ENCODE measurements around the gene C19orf12.

The C19orf12 gene

GRCh38 chr19:29683009-29683408, 32.1 kb downstream of the C19orf12 start:
- Histone ChIP-seq H3K4me1 (ENCODE audit: insufficient read depth, low read length) (peaks cover 15% of the 10 kb centered on the region), H3K4me3 (ENCODE audit: low read length) (no peak overlapping the region), H3K9me3 (ENCODE audit: low read length) (no peaks in the 10 kb centered on the region), H2AFZ (ENCODE audit: low read depth, low read length) (no peak overlapping the region), H3K27me3 (ENCODE audit: insufficient read depth, low read length) (peaks cover 2% of the 10 kb centered on the region), H3K36me3 (ENCODE audit: insufficient read depth, low read length) (no peaks in the 10 kb centered on the region)

GRCh38 chr19:29682236-29682895, 32.7 kb downstream of the C19orf12 start:
- Histone ChIP-seq H2AFZ (ENCODE audit: low read depth, low read length) (no peak overlapping the region), H3K4me1 (ENCODE audit: insufficient read depth, low read length) (peaks cover 16% of the 10 kb centered on the region), H3K4me3 (ENCODE audit: low read length) (no peak overlapping the region), H3K27me3 (ENCODE audit: insufficient read depth, low read length) (peaks cover 2% of the 10 kb centered on the region), H3K9me3 (ENCODE audit: low read length) (no peaks in the 10 kb centered on the region), H3K36me3 (ENCODE audit: insufficient read depth, low read length) (no peaks in the 10 kb centered on the region)

- no peaks in the 10 kb centered on the region for H3K36me3 ChIP-seq (ENCODE audit: insufficient read depth, low read length)
- H2AFZ ChIP-seq (ENCODE audit: low read depth, low read length), result no peak overlapping the region
- H3K4me3 ChIP-seq (ENCODE audit: low read length), result no peak overlapping the region
- H3K4me1 ChIP-seq (ENCODE audit: insufficient read depth, low read length), result peaks cover 22% of the 10 kb centered on the region
- peaks cover 2% of the 10 kb centered on the region for H3K27me3 ChIP-seq (ENCODE audit: insufficient read depth, low read length)
- H3K9me3 ChIP-seq (ENCODE audit: low read length), result no peaks in the 10 kb centered on the region
These were observed 33.4 kb downstream of the C19orf12 start for GRCh38 chr19:29681422-29682235.

GRCh38 chr19:29680937-29681336, 34.1 kb downstream of the C19orf12 start:
- no peak overlapping the region for H2AFZ ChIP-seq (ENCODE audit: low read depth, low read length)
- H3K4me1 ChIP-seq (ENCODE audit: insufficient read depth, low read length), result peaks cover 22% of the 10 kb centered on the region
- H3K27me3 ChIP-seq (ENCODE audit: insufficient read depth, low read length), result peaks cover 2% of the 10 kb centered on the region

GRCh38 chr19:29680447-29680846, 34.6 kb downstream of the C19orf12 start:
- no peaks in the 10 kb centered on the region for H3K9me3 ChIP-seq (ENCODE audit: low read length)
- peaks cover 2% of the 10 kb centered on the region for H3K27me3 ChIP-seq (ENCODE audit: insufficient read depth, low read length)
- no peak overlapping the region for H3K4me3 ChIP-seq (ENCODE audit: low read length)
- no peaks in the 10 kb centered on the region for H3K36me3 ChIP-seq (ENCODE audit: insufficient read depth, low read length)
- peaks cover 22% of the 10 kb centered on the region for H3K4me1 ChIP-seq (ENCODE audit: insufficient read depth, low read length)
- no peak overlapping the region for H2AFZ ChIP-seq (ENCODE audit: low read depth, low read length)

More at GRCh38 chr19:29680937-29681336, 34.1 kb downstream of the C19orf12 start:
- Histone ChIP-seq H3K36me3 (ENCODE audit: insufficient read depth, low read length) (no peaks in the 10 kb centered on the region), H3K9me3 (ENCODE audit: low read length) (no peaks in the 10 kb centered on the region), H3K4me3 (ENCODE audit: low read length) (no peak overlapping the region)

GRCh38 chr19:29679598-29680210, 35.4 kb downstream of the C19orf12 start:
- Histone ChIP-seq H3K36me3 (ENCODE audit: insufficient read depth, low read length) (no peaks in the 10 kb centered on the region), H3K27me3 (ENCODE audit: insufficient read depth, low read length) (peaks cover 2% of the 10 kb centered on the region), H2AFZ (ENCODE audit: low read depth, low read length) (no peak overlapping the region), H3K4me1 (ENCODE audit: insufficient read depth, low read length) (peaks cover 22% of the 10 kb centered on the region), H3K4me3 (ENCODE audit: low read length) (no peak overlapping the region), H3K9me3 (ENCODE audit: low read length) (no peaks in the 10 kb centered on the region)

- Histone ChIP-seq H3K4me1 (ENCODE audit: insufficient read depth, low read length) (peaks cover 22% of the 10 kb centered on the region), H3K36me3 (ENCODE audit: insufficient read depth, low read length) (no peaks in the 10 kb centered on the region), H2AFZ (ENCODE audit: low read depth, low read length) (no peak overlapping the region), H3K27me3 (ENCODE audit: insufficient read depth, low read length) (peaks cover 2% of the 10 kb centered on the region), H3K4me3 (ENCODE audit: low read length) (no peak overlapping the region), H3K9me3 (ENCODE audit: low read length) (no peaks in the 10 kb centered on the region)
These were observed 36.5 kb downstream of the C19orf12 start for GRCh38 chr19:29678484-29679106.

GRCh38 chr19:29677001-29677817, 37.9 kb downstream of the C19orf12 start:
- Histone ChIP-seq H3K4me1 (ENCODE audit: insufficient read depth, low read length) (peaks cover 14% of the 10 kb centered on the region), H3K36me3 (ENCODE audit: insufficient read depth, low read length) (no peaks in the 10 kb centered on the region), H3K27me3 (ENCODE audit: insufficient read depth, low read length) (peaks cover 2% of the 10 kb centered on the region), H3K4me3 (ENCODE audit: low read length) (no peak overlapping the region), H2AFZ (ENCODE audit: low read depth, low read length) (no peak overlapping the region), H3K9me3 (ENCODE audit: low read length) (no peaks in the 10 kb centered on the region)

GRCh38 chr19:29676586-29676985, 38.5 kb downstream of the C19orf12 start:
- Histone ChIP-seq H3K27me3 (ENCODE audit: insufficient read depth, low read length) (peaks cover 2% of the 10 kb centered on the region), H3K36me3 (ENCODE audit: insufficient read depth, low read length) (no peaks in the 10 kb centered on the region), H3K4me1 (ENCODE audit: insufficient read depth, low read length) (peaks cover 14% of the 10 kb centered on the region), H3K4me3 (ENCODE audit: low read length) (no peak overlapping the region), H2AFZ (ENCODE audit: low read depth, low read length) (no peak overlapping the region), H3K9me3 (ENCODE audit: low read length) (no peaks in the 10 kb centered on the region)

GRCh38 chr19:29675650-29676186, 39.3 kb downstream of the C19orf12 start:
- Histone ChIP-seq H2AFZ (ENCODE audit: low read depth, low read length) (no peak overlapping the region), H3K36me3 (ENCODE audit: insufficient read depth, low read length) (no peaks in the 10 kb centered on the region), H3K4me3 (ENCODE audit: low read length) (no peak overlapping the region), H3K9me3 (ENCODE audit: low read length) (no peaks in the 10 kb centered on the region), H3K27me3 (ENCODE audit: insufficient read depth, low read length) (no peaks in the 10 kb centered on the region), H3K4me1 (ENCODE audit: insufficient read depth, low read length) (peaks cover 14% of the 10 kb centered on the region)

GRCh38 chr19:29675120-29675649, 39.9 kb downstream of the C19orf12 start:
- Histone ChIP-seq H3K4me1 (ENCODE audit: insufficient read depth, low read length) (peaks cover 14% of the 10 kb centered on the region), H3K27me3 (ENCODE audit: insufficient read depth, low read length) (no peaks in the 10 kb centered on the region), H2AFZ (ENCODE audit: low read depth, low read length) (no peak overlapping the region), H3K36me3 (ENCODE audit: insufficient read depth, low read length) (no peaks in the 10 kb centered on the region), H3K9me3 (ENCODE audit: low read length) (no peaks in the 10 kb centered on the region), H3K4me3 (ENCODE audit: low read length) (no peak overlapping the region)
